HFF-Myc (cell line): ENCODE results near the gene CCDC3.

Experiments used
- DNase-seq: peaks from one replicate; pipeline ENCODE4 v3.0.0-alpha.2; 2011; ENCODE audit warnings: low read depth; ENCODE audit errors: extremely low read depth
- H3K4me3 ChIP-seq: replicated peaks from 2 replicates; pipeline ENCODE4 v1.5.1; 2011; ENCODE audit warnings: low read depth, mild to moderate bottlenecking, control low read depth, low read length
- CTCF ChIP-seq: IDR thresholded peaks from 2 replicates; pipeline ENCODE4 v1.5.1; 2012; ENCODE audit warnings: mild to moderate bottlenecking, low read depth, low read length, control low read depth; ENCODE audit errors: missing control alignments

Gene CCDC3

DNA sequence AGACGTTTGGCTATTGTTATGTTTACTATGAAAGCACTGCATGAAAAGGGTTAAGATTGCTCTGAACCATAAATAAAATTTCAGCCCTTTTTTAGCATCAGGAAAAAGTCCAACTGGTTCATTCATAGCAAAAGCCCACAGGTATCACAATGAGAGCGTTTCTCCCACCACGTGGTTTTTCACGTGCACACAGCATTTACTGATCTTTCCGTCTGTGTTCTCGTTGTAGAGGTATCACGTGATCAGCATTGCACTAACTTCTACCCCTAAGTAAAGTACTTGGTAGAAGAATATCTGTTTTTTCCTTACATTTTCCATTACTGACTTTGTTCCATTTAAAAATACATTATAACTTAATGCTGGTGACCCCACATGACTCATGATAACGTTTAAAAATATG, 17.8 kb upstream of the CCDC3 start:
- H3K4me3 ChIP-seq = no peak overlapping the region
- DNase-seq = no peak
- no peak for TF ChIP-seq CTCF

DNA sequence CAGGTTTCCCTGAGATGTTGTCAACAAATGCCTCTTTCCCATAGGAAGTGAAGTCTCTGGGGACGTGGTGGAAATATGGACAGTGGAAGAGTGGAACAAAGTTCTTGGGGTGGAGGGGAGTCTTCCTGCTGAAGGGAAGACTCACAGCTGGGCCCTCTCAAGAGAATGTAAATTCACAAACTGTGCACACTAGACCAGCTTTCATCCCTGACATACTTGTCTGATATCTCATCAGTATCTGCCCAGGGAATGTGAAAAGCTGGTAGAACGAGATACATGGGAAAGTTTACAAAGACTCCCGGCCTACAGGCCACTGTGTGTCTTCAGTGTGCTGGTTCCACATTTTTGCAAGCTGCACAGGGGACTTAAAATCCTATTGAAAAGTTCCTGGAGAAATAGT, 16.7 kb upstream of the CCDC3 start:
- no peak for DNase-seq
- H3K4me3 ChIP-seq = no peak overlapping the region
- TF ChIP-seq CTCF = no peak

DNA sequence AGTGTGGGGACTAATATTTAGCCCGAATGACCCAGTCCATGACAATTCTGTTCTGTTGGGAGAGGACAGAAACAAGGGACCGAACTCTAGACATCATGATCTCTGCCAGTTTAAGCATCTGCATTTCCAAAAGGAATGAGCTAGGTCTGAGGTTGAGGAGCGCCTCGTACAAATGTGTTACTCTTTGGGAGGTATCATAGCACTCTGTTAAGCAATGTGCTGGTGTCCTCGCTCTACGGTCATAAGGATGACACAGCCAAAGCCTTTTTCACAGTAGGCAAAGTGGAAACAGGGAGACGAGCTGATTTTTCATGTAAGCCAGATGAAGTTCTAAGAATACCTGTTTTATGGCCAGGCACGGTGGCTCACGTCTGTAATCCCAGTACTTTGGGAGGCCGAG, 15.4 kb upstream of the CCDC3 start:
- H3K4me3 ChIP-seq = no peak overlapping the region
- DNase-seq = no peak
- no peak for TF ChIP-seq CTCF

- no peak for TF ChIP-seq CTCF
- no peak overlapping the region for H3K4me3 ChIP-seq
- no peak for DNase-seq
These were observed 14.9 kb upstream of the CCDC3 start for GRCh38 chr10:13016426-13016825.

- no peak for DNase-seq
- H3K4me3 ChIP-seq = no peak overlapping the region
- TF ChIP-seq CTCF = no peak
These were observed 4.5 kb upstream of the CCDC3 start for GRCh38 chr10:13006037-13006436.

DNA sequence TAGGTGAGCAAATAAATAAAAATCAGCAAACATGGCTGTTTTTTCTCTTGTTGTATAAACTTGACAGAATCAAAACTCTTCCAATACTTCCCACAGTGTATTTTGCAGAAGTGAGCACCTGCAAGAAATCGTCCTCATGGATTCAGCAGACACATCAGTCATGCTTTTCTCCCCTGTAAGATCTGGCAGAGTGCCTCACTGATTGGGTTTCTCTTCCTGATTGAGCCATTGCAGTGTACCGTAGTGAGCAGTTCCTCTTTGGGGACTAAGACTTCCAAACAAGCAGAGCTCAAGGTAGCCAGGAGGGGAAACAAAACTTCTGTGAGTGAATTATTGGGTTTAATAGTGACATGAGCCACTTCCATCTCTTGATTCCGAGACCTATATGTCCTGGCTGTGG, 2.2 kb upstream of the CCDC3 start:
- DNase-seq = no peak
- H3K4me3 ChIP-seq = no peak overlapping the region
- no peak for TF ChIP-seq CTCF

- no peak overlapping the region for H3K4me3 ChIP-seq
- no peak for DNase-seq
- TF ChIP-seq CTCF = no peak
These were observed 1.5 kb upstream of the CCDC3 start for GRCh38 chr10:13003004-13003403.
